CD14-positive monocyte (primary cell): Measurements from ENCODE around the gene SFXN4. TPM values are rescaled to one million over a fixed set of nuclear protein-coding genes. Genes with fewer than 3 reads are reported as not detected.
A peak's percentile ranks its signal among the peaks of the same experiment; 100 is the strongest.

Experiments used
- DNase-seq, 3 donors: peaks; one replicate each; pipeline ENCODE4 v3.0.0-alpha.2; 2011 to 2022
- H2AFZ ChIP-seq: 2 replicates; pipeline ENCODE4 v1.6.0; 2012; ENCODE audit warnings: mild to moderate bottlenecking, low read depth, low read length, inconsistent platforms; ENCODE audit not compliant: insufficient read depth, poor library complexity, severe bottlenecking
- H3K27ac ChIP-seq, 2 donors: 1 replicate in 1 of 2; 2 replicates in 1 of 2; pipeline ENCODE4 v1.5.1; 2012 to 2013; ENCODE audit warnings: low read length in 2 of 2, control low read depth in 1 of 2, inconsistent platforms in 1 of 2, low read depth in 1 of 2, mild to moderate bottlenecking in 1 of 2
- H3K27me3 ChIP-seq, 2 donors: one replicate each; pipeline versions ENCODE4 v1.6.0 to v1.6.1; 2011 to 2013; ENCODE audit warnings: low read length in 2 of 2; ENCODE audit not compliant: control insufficient read depth in 2 of 2, insufficient read depth in 2 of 2
- H3K36me3 ChIP-seq, 2 donors: replicated peaks in 1 of 2; 1 replicate in 1 of 2; 2 replicates in 1 of 2; pipeline versions ENCODE4 v1.5.1 to v1.6.1; 2012 to 2013; ENCODE audit warnings: low read length in 2 of 2, control low read depth in 1 of 2, inconsistent platforms in 1 of 2, mild to moderate bottlenecking in 1 of 2; ENCODE audit not compliant: insufficient read depth in 2 of 2, control insufficient read depth in 1 of 2
- H3K4me1 ChIP-seq, 2 donors: 1 replicate in 1 of 2; 2 replicates in 1 of 2; pipeline versions ENCODE4 v1.5.1 to v1.6.1; 2012 to 2013; ENCODE audit warnings: low read length in 2 of 2, control low read depth in 1 of 2, inconsistent platforms in 1 of 2, mild to moderate bottlenecking in 1 of 2, moderate library complexity in 1 of 2; ENCODE audit not compliant: insufficient read depth in 2 of 2, control insufficient read depth in 1 of 2
- H3K4me2 ChIP-seq: replicated peaks from 2 replicates; pipeline ENCODE3; 2012; ENCODE audit warnings: low read length, moderate library complexity, mild to moderate bottlenecking; ENCODE audit not compliant: poor library complexity, severe bottlenecking; ENCODE audit errors: extremely low read depth
- H3K4me3 ChIP-seq, 3 experiments: fragments of 200-600 bp in 1 of 3; sonication (generic) in 1 of 3; replicated peaks in 1 of 3; 1 replicate in 2 of 3; 2 replicates in 1 of 3; pipeline ENCODE4 v1.5.1; 2011 to 2013; ENCODE audit warnings: low read length in 3 of 3, mild to moderate bottlenecking in 3 of 3, control low read depth in 2 of 3, low read depth in 2 of 3, inconsistent platforms in 1 of 3, moderate library complexity in 1 of 3
- H3K79me2 ChIP-seq: 2 replicates; pipeline ENCODE4 v1.6.0; 2012; ENCODE audit warnings: mild to moderate bottlenecking, control low read depth, inconsistent platforms, low read length, moderate library complexity; ENCODE audit not compliant: insufficient read depth
- H3K9ac ChIP-seq: 2 replicates; pipeline ENCODE4 v1.6.0; 2017; ENCODE audit warnings: low read length, mild to moderate bottlenecking; ENCODE audit not compliant: insufficient read depth, poor library complexity, severe bottlenecking
- H3K9me3 ChIP-seq, 2 donors: replicated peaks in 1 of 2; 1 replicate in 1 of 2; 2 replicates in 1 of 2; pipeline versions ENCODE4 v1.5.1 to v1.6.1; 2012 to 2013; ENCODE audit warnings: low read length in 2 of 2, control low read depth in 1 of 2; ENCODE audit not compliant: control insufficient read depth in 1 of 2, insufficient read depth in 1 of 2
- H4K20me1 ChIP-seq: 2 replicates; pipeline ENCODE4 v1.6.0; 2012; ENCODE audit warnings: mild to moderate bottlenecking, low read length, control low read depth, moderate library complexity; ENCODE audit not compliant: insufficient read depth
- H3K27ac Mint-ChIP-seq, 7 donors: one replicate each; pipeline ENCODE4 v1.8.0; 2020; ENCODE audit warnings: mild to moderate bottlenecking in 7 of 7, mixed read lengths in 7 of 7, moderate library complexity in 6 of 7, inconsistent platforms in 2 of 7
- H3K27me3 Mint-ChIP-seq, 3 donors: one replicate each; pipeline ENCODE4 v1.8.0; 2021 to 2022; ENCODE audit warnings: low read depth in 3 of 3, mild to moderate bottlenecking in 3 of 3, mixed read lengths in 3 of 3, moderate library complexity in 3 of 3, inconsistent platforms in 1 of 3
- H3K36me3 Mint-ChIP-seq, 2 donors: one replicate each; pipeline ENCODE4 v1.8.0; 2020; ENCODE audit warnings: mixed read lengths in 2 of 2, inconsistent platforms in 1 of 2, mild to moderate bottlenecking in 1 of 2
- H3K4me1 Mint-ChIP-seq: one replicate; pipeline ENCODE4 v1.8.0; 2020; ENCODE audit warnings: mild to moderate bottlenecking, mixed read lengths
- H3K4me3 Mint-ChIP-seq, 2 donors: one replicate each; pipeline ENCODE4 v1.8.0; 2020; ENCODE audit warnings: mild to moderate bottlenecking in 2 of 2, mixed read lengths in 2 of 2, moderate library complexity in 1 of 2
- H3K9me3 Mint-ChIP-seq, 7 donors: one replicate each; pipeline ENCODE4 v1.8.0; 2020 to 2022; ENCODE audit warnings: mixed read lengths in 7 of 7, mild to moderate bottlenecking in 6 of 7, moderate library complexity in 6 of 7, inconsistent platforms in 2 of 7
- WGBS: methylation state at CpG from one replicate; pipeline ENCODE4 v1.1.5; 2013; ENCODE audit warnings: missing lambda C conversion rate; ENCODE audit not compliant: insufficient coverage; 5-methylcytosine and 5-hydroxymethylcytosine counted together
- intact Hi-C, 2 donors: fragments of 100-400 bp; cut with micrococcal nuclease; formaldehyde crosslinking; loops; one replicate each; pipeline versions ENCODE4 v1.15.0 to v1.15.1; 2023
- polyA plus RNA-seq, 3 donors: library from polyadenylated mRNA; depleted of rRNA in 1 of 3; unstranded in 2 of 3; stranded (reverse) in 1 of 3; fragments of 300-500 nt in 2 of 3; fragments of >200 nt in 1 of 3; fragmentation: Illumina TruSeq in 2 of 3; gene quantifications; 1 replicate in 2 of 3; 2 replicates in 1 of 3; pipeline ENCODE4 v1.2.3, GENCODE V29; 2012 to 2021
- TF ChIP-seq, protein P1 (sequence below): fragments of 200-600 bp; IDR thresholded peaks from one replicate; pipeline ENCODE4 v1.8.0; 2022; ENCODE audit warnings: antibody characterized with exemption, mild to moderate bottlenecking

The SFXN4 gene
- polyA plus RNA-seq, 3 donors: 8.3 to 20.4 (median 18.3) TPM

DNA sequence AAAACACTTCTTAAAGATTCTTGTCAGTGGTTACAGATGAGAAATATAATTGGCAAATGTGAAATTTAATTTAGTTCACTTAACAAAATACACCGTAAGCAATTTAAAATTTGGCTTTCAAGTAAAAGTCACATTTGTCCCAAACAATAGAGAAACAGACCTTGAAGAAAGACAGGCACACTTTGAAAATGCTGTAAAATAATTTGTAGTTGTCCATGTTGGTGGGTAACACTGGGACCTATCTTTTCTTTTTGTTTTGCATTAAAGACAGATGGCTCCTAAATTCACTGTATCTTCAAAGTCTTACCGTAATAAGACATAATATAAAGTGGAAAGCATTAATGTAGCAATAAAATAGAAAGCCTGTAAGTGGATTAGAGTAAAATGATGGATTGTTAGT, 45.1 kb upstream of the SFXN4 start:
- H3K27me3 ChIP-seq: no peaks in the 10 kb centered on the region
- peaks cover 6 to 7% of the 10 kb centered on the region in 2 donors for H3K36me3 Mint-ChIP-seq
- no peak for DNase-seq
- H3K27ac Mint-ChIP-seq: no peak overlapping the region
- peaks cover 0 to 1% (median 0%) of the 10 kb centered on the region in 7 donors for H3K9me3 Mint-ChIP-seq
- peaks cover 64% of the 10 kb centered on the region for H3K4me1 Mint-ChIP-seq
- no peaks in the 10 kb centered on the region for H3K9me3 ChIP-seq
- H3K36me3 ChIP-seq: peaks cover 0 to 4% of the 10 kb centered on the region in 2 donors
- no peak overlapping the region for H3K9ac ChIP-seq
- peaks cover 14% of the 10 kb centered on the region for H3K79me2 ChIP-seq
- no peak overlapping the region for H3K4me3 Mint-ChIP-seq
- H4K20me1 ChIP-seq: no peaks in the 10 kb centered on the region
- peaks cover 3 to 16% (median 16%) of the 10 kb centered on the region in 3 donors for H3K27me3 Mint-ChIP-seq
- TF ChIP-seq, protein P1, sequence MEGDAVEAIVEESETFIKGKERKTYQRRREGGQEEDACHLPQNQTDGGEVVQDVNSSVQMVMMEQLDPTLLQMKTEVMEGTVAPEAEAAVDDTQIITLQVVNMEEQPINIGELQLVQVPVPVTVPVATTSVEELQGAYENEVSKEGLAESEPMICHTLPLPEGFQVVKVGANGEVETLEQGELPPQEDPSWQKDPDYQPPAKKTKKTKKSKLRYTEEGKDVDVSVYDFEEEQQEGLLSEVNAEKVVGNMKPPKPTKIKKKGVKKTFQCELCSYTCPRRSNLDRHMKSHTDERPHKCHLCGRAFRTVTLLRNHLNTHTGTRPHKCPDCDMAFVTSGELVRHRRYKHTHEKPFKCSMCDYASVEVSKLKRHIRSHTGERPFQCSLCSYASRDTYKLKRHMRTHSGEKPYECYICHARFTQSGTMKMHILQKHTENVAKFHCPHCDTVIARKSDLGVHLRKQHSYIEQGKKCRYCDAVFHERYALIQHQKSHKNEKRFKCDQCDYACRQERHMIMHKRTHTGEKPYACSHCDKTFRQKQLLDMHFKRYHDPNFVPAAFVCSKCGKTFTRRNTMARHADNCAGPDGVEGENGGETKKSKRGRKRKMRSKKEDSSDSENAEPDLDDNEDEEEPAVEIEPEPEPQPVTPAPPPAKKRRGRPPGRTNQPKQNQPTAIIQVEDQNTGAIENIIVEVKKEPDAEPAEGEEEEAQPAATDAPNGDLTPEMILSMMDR: no peak
- H3K4me2 ChIP-seq: no peak overlapping the region
- H3K27ac ChIP-seq: no peak overlapping the region
- no peak overlapping the region for H2AFZ ChIP-seq
- intact Hi-C loops: no loop called here
- no CpG with 5 or more reads among the region's 2 CpGs for WGBS
- H3K4me1 ChIP-seq: peaks cover 53 to 70% of the 10 kb centered on the region in 2 donors
- no peak overlapping the region for H3K4me3 ChIP-seq

DNA sequence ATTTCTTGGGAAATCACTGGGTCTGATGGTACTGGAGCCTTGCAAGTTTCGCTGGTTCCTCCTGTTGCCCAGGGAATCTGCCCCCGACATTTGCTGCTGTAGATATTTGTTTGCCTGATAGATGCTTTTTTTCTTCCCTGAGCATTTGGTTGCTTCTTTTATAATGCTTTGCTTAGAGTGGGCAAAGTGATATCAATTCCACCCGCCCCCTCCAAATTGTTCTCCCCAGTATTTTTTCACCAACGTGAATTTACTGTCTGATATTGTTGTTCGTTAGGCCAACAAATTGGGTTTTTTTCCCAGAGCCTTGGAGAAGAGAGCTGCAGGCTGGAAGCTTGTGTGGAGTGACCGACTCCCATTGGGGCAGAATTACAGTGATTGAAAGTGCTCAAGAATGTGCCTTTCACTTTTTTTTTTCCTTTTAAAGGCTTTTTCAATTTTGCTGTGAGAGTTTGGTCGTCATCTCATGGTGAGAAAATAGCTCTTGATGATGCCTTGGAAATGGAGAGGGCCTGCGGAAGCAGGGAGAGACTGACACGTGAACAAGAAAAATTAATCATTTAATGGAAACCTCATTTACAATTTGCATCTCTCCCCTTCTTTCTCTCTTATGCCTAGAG, 44.3 kb upstream of the SFXN4 start:
- Histone ChIP-seq H3K27ac (no peak overlapping the region), H2AFZ (no peak overlapping the region), H3K79me2 (peaks cover 14% of the 10 kb centered on the region), H3K9ac (no peak overlapping the region), H3K9me3 (no peaks in the 10 kb centered on the region), H3K4me1 (peaks cover 49 to 63% of the 10 kb centered on the region in 2 donors), H3K4me2 (peak overlapping the region; percentile 84), H3K4me3 (peak overlapping the region in 1 of 3 experiments; percentile 80), H3K27me3 (no peaks in the 10 kb centered on the region), H4K20me1 (no peaks in the 10 kb centered on the region), H3K36me3 (peaks cover 0 to 4% of the 10 kb centered on the region in 2 donors)
- intact Hi-C loops: loop anchor here in 1 of 2 donors (10.0 kb wide), 2 partner anchors 95 to 455 kb away; partner anchors contain the start of gene CACUL1
- peaks cover 3 to 16% (median 16%) of the 10 kb centered on the region in 3 donors for H3K27me3 Mint-ChIP-seq
- no peak for DNase-seq
- TF ChIP-seq, protein P1: peak; percentile 52
- H3K36me3 Mint-ChIP-seq: peaks cover 6 to 7% of the 10 kb centered on the region in 2 donors
- peak overlapping the region in 2 of 7 donors; percentile 0 to 63 for H3K27ac Mint-ChIP-seq
- WGBS: 5% methylated on average over 2 of the region's 9 CpGs
- peak overlapping the region; percentile 95 to 96 for H3K4me3 Mint-ChIP-seq
- peaks cover 0 to 1% (median 0%) of the 10 kb centered on the region in 7 donors for H3K9me3 Mint-ChIP-seq
- H3K4me1 Mint-ChIP-seq: peaks cover 59% of the 10 kb centered on the region
